Spleen (tissue), 7 donors: ENCODE measurements around the gene SLC35F3.

ENCODE experiments used
- POLR2A ChIP-seq, 3 donors: fragments of 450-650 bp; IDR thresholded peaks; one replicate each; pipeline ENCODE4 v1.5.1; 2017; ENCODE audit warnings: antibody characterized with exemption in 3 of 3, mild to moderate bottlenecking in 1 of 3
- POLR2AphosphoS5 ChIP-seq, 3 donors: sonication (generic); formaldehyde crosslinking; IDR thresholded peaks; one replicate each; pipeline ENCODE4 v1.5.1; 2017; ENCODE audit warnings: antibody characterized with exemption in 3 of 3
- TF ChIP-seq, protein P1 (sequence below), 11 experiments: fragments of 200-600 bp in 7 of 11; fragments of 450-650 bp in 4 of 11; sonication (generic) in 4 of 11; IDR thresholded peaks in 8 of 11; conservative IDR thresholded peaks in 3 of 11; 1 replicate in 7 of 11; 2 replicates in 4 of 11; pipeline versions ENCODE4 v1.4.0 to v1.8.0; 2016 to 2021; ENCODE audit warnings: antibody characterized with exemption in 11 of 11, inconsistent platforms in 4 of 11, mild to moderate bottlenecking in 1 of 11
- donor health status: DM: no; HTN: no; CAD: no; lungs with moderate emphysema.
- donor health status: DM: no; HTN: no; CAD: no.
- donor health status: DM: no; HTN: no; CAD: no.

- TF ChIP-seq POLR2A (IDR thresholded peaks at IDR 0.05) (no peak), POLR2AphosphoS5 (IDR thresholded peaks at IDR 0.05) (no peak)
- TF ChIP-seq, protein P1, sequence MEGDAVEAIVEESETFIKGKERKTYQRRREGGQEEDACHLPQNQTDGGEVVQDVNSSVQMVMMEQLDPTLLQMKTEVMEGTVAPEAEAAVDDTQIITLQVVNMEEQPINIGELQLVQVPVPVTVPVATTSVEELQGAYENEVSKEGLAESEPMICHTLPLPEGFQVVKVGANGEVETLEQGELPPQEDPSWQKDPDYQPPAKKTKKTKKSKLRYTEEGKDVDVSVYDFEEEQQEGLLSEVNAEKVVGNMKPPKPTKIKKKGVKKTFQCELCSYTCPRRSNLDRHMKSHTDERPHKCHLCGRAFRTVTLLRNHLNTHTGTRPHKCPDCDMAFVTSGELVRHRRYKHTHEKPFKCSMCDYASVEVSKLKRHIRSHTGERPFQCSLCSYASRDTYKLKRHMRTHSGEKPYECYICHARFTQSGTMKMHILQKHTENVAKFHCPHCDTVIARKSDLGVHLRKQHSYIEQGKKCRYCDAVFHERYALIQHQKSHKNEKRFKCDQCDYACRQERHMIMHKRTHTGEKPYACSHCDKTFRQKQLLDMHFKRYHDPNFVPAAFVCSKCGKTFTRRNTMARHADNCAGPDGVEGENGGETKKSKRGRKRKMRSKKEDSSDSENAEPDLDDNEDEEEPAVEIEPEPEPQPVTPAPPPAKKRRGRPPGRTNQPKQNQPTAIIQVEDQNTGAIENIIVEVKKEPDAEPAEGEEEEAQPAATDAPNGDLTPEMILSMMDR (IDR thresholded peaks at IDR 0.05 in 8 of 11, conservative IDR thresholded peaks at IDR 0.05 in 3 of 11) = no peak
Measured at GRCh38 chr1:234185438-234185837, 281.0 kb downstream of the SLC35F3 start.
